H1 (cell line): ENCODE results near the gene KIR3DL1. TPM values are rescaled to one million over a fixed set of nuclear protein-coding genes. Genes with fewer than 3 reads are reported as not detected.
"Not testable (repeated sequence)": the region's sequence is repeated elsewhere in the genome, so short reads cannot be mapped to it uniquely, and the experiment has no call there.

ENCODE experiments used
- CTCF ChIA-PET: fragments of 300-600 bp; sonication (Branson Sonifier 250); formaldehyde crosslinking; loops from one replicate; lab custom pipeline; 2021; ENCODE audit not compliant: partially characterized antibody; lab: Charles Lee
- POLR2A ChIA-PET: fragments of 300-600 bp; sonication (Branson Sonifier 250); formaldehyde crosslinking; loops from one replicate; lab custom pipeline; 2021; ENCODE audit warnings: inconsistent platforms; ENCODE audit not compliant: partially characterized antibody; lab: Charles Lee
- DNase-seq, 2 experiments: peaks; one replicate each; pipeline versions ENCODE4 v3.0.0 to v3.0.0-alpha.2; 2010 to 2022; ENCODE audit warnings: low spot score in 2 of 2, low read depth in 1 of 2, mixed read lengths in 1 of 2
- FAIRE-seq: peaks from 2 replicates; lab custom pipeline; 2011; peaks lifted over from hg19 to GRCh38; lab: Jason Lieb, UNC
- H2AFZ ChIP-seq: 2 replicates; pipeline ENCODE4 v1.8.1; 2012; ENCODE audit warnings: low read length, inconsistent platforms
- H2AK5ac ChIP-seq: 2 replicates; pipeline ENCODE4 v1.6.1; 2013; ENCODE audit warnings: low read depth, low read length
- H2BK120ac ChIP-seq: replicated peaks from 2 replicates; pipeline ENCODE3; 2013; ENCODE audit warnings: low read depth, low read length, inconsistent platforms
- H2BK12ac ChIP-seq: 2 replicates; pipeline ENCODE4 v1.6.1; 2013; ENCODE audit warnings: low read depth, low read length
- H2BK15ac ChIP-seq: 2 replicates; pipeline ENCODE4 v1.6.1; 2013; ENCODE audit warnings: low read length
- H2BK20ac ChIP-seq: 2 replicates; pipeline ENCODE4 v1.6.1; 2013; ENCODE audit warnings: low read length
- H2BK5ac ChIP-seq: 2 replicates; pipeline ENCODE4 v1.6.1; 2013; ENCODE audit warnings: low read depth, low read length
- H3K14ac ChIP-seq: 2 replicates; pipeline ENCODE4 v1.6.1; 2013; ENCODE audit warnings: inconsistent platforms; ENCODE audit not compliant: insufficient read length
- H3K18ac ChIP-seq: 2 replicates; pipeline ENCODE4 v1.6.1; 2013; ENCODE audit warnings: low read length; ENCODE audit errors: extremely low read depth
- H3K23ac ChIP-seq: 2 replicates; pipeline ENCODE4 v1.6.1; 2013; ENCODE audit warnings: inconsistent platforms; ENCODE audit not compliant: insufficient read length
- H3K23me2 ChIP-seq: 2 replicates; pipeline ENCODE4 v1.6.1; 2013; ENCODE audit warnings: low read depth, low read length
- H3K27ac ChIP-seq: 2 replicates; pipeline ENCODE4 v1.6.1; 2011; ENCODE audit warnings: low read depth, low read length, inconsistent platforms
- H3K27me3 ChIP-seq, 4 experiments: replicated peaks in 1 of 4; 1 replicate in 1 of 4; 2 replicates in 3 of 4; pipeline versions ENCODE4 v1.6.1 to v1.8.1; 2011 to 2013; ENCODE audit warnings: low read length in 3 of 4, mild to moderate bottlenecking in 3 of 4, inconsistent platforms in 2 of 4, mixed read lengths in 2 of 4, moderate library complexity in 1 of 4; ENCODE audit not compliant: control insufficient read depth in 3 of 4, insufficient read depth in 3 of 4; ENCODE audit errors: extremely low read depth in 1 of 4
- H3K36me3 ChIP-seq, 4 experiments: 2 replicates each; pipeline versions ENCODE4 v1.6.1 to v1.8.1; 2011 to 2013; ENCODE audit warnings: mild to moderate bottlenecking in 4 of 4, low read length in 3 of 4, moderate library complexity in 2 of 4, control low read depth in 1 of 4, inconsistent platforms in 1 of 4; ENCODE audit not compliant: insufficient read depth in 4 of 4, control insufficient read depth in 2 of 4
- H3K4ac ChIP-seq: replicated peaks from 2 replicates; pipeline ENCODE3; 2013; ENCODE audit warnings: low read length, low read depth, mixed read lengths, inconsistent platforms; ENCODE audit not compliant: insufficient read length
- H3K4me1 ChIP-seq, 4 experiments: replicated peaks in 1 of 4; 1 replicate in 1 of 4; 2 replicates in 3 of 4; pipeline versions ENCODE4 v1.6.1 to v1.8.1; 2011 to 2013; ENCODE audit warnings: low read length in 3 of 4, inconsistent platforms in 2 of 4, mixed read lengths in 1 of 4; ENCODE audit not compliant: insufficient read depth in 4 of 4, control insufficient read depth in 3 of 4
- H3K4me2 ChIP-seq, 2 experiments: 2 replicates each; pipeline versions ENCODE4 v1.6.1 to v1.8.1; 2011 to 2013; ENCODE audit warnings: low read depth in 2 of 2, low read length in 2 of 2, control low read depth in 1 of 2, inconsistent platforms in 1 of 2, mild to moderate bottlenecking in 1 of 2; ENCODE audit not compliant: insufficient read depth in 1 of 2
- H3K4me3 ChIP-seq, 4 experiments: fragments of 200-600, 300-600 bp in 1 of 4; sonication (generic), shearing (Covaris generic), sonication (Bioruptor Twin) in 1 of 4; 2 replicates each; pipeline versions ENCODE4 v1.5.1 to v1.8.1; 2011 to 2016; ENCODE audit warnings: low read length in 4 of 4, low read depth in 3 of 4, control low read depth in 2 of 4, inconsistent platforms in 2 of 4, mild to moderate bottlenecking in 2 of 4, mixed read lengths in 1 of 4, moderate library complexity in 1 of 4; ENCODE audit not compliant: insufficient read depth in 2 of 4; ENCODE audit errors: extremely low read depth in 1 of 4
- H3K56ac ChIP-seq: replicated peaks from 2 replicates; pipeline ENCODE3; 2013; ENCODE audit warnings: low read depth, mild to moderate bottlenecking, mixed read lengths, low read length, inconsistent platforms; ENCODE audit not compliant: insufficient read length
- H3K79me1 ChIP-seq: 2 replicates; pipeline ENCODE4 v1.6.1; 2013; ENCODE audit warnings: low read depth, low read length, control low read depth
- H3K79me2 ChIP-seq, 2 experiments: 2 replicates each; pipeline versions ENCODE4 v1.6.1 to v1.8.1; 2012 to 2013; ENCODE audit warnings: low read length in 2 of 2, mild to moderate bottlenecking in 2 of 2, inconsistent platforms in 1 of 2; ENCODE audit not compliant: insufficient read depth in 2 of 2, control insufficient read depth in 1 of 2
- H3K9ac ChIP-seq, 4 experiments: replicated peaks in 1 of 4; 1 replicate in 1 of 4; 2 replicates in 3 of 4; pipeline versions ENCODE4 v1.6.1 to v1.8.1; 2011 to 2013; ENCODE audit warnings: low read depth in 3 of 4, low read length in 3 of 4, control low read depth in 2 of 4, mild to moderate bottlenecking in 2 of 4, moderate library complexity in 2 of 4, inconsistent platforms in 1 of 4; ENCODE audit errors: extremely low read depth in 1 of 4
- H3K9me3 ChIP-seq, 2 experiments: 2 replicates each; pipeline versions ENCODE4 v1.6.1 to v1.8.1; 2012 to 2013; ENCODE audit warnings: mild to moderate bottlenecking in 2 of 2, moderate library complexity in 2 of 2, control low read depth in 1 of 2, inconsistent platforms in 1 of 2, low read depth in 1 of 2, low read length in 1 of 2, mixed read lengths in 1 of 2; ENCODE audit not compliant: insufficient read depth in 2 of 2
- H4K20me1 ChIP-seq, 2 experiments: replicated peaks in 1 of 2; 2 replicates each; pipeline versions ENCODE3 to v1.8.1; 2011 to 2013; ENCODE audit warnings: inconsistent platforms in 2 of 2, low read length in 2 of 2, mild to moderate bottlenecking in 1 of 2; ENCODE audit not compliant: insufficient read depth in 2 of 2, control insufficient read depth in 1 of 2
- H4K5ac ChIP-seq: 2 replicates; pipeline ENCODE4 v1.6.1; 2013; ENCODE audit warnings: low read length, low read depth, mixed read lengths, inconsistent platforms; ENCODE audit not compliant: insufficient read length
- H4K8ac ChIP-seq: 2 replicates; pipeline ENCODE4 v1.8.0; 2013; ENCODE audit warnings: mild to moderate bottlenecking, moderate library complexity, low read length, inconsistent platforms; ENCODE audit not compliant: insufficient read depth; ENCODE audit errors: extremely low read depth
- H4K91ac ChIP-seq: replicated peaks from 2 replicates; pipeline ENCODE3; 2013; ENCODE audit warnings: low read length, mixed read lengths, inconsistent platforms; ENCODE audit not compliant: insufficient read length
- WGBS, 2 experiments: shearing (Covaris generic) in 1 of 2; methylation state at CpG; one replicate each; pipeline versions ENCODE4 v1.1.6 to v1.1.7; 2013 to 2015; ENCODE audit warnings: low lambda C conversion rate in 2 of 2, mixed read lengths in 2 of 2, inconsistent platforms in 1 of 2, low coverage in 1 of 2, missing lambda C conversion rate in 1 of 2; ENCODE audit not compliant: insufficient replicate concordance in 2 of 2, insufficient coverage in 1 of 2, insufficient read length in 1 of 2; ENCODE audit errors: extremely low coverage in 1 of 2, missing lambda C conversion rate in 1 of 2; 5-methylcytosine and 5-hydroxymethylcytosine counted together
- polyA plus RNA-seq, 7 experiments: library from polyadenylated mRNA; depleted of rRNA in 3 of 7; stranded (reverse) in 5 of 7; unstranded in 2 of 7; fragments of >200 nt in 5 of 7; fragments of 200-250 nt in 2 of 7; gene quantifications; 1 replicate in 5 of 7; 2 replicates in 1 of 7; 4 replicates in 1 of 7; pipeline versions ENCODE4 v1.2.1 to v1.2.3, GENCODE V29; 2011 to 2013; ENCODE audit warnings: missing spikeins in 2 of 7, mixed read lengths in 2 of 7
- total RNA-seq: library from RNA; stranded (reverse); fragmentation: NEBNext Ultra II Directional; extraction: Animal tissue kit (Norgen Biotek cat#: 25700); gene quantifications from 2 replicates; pipeline ENCODE4 v1.2.1, GENCODE V29; 2021

The KIR3DL1 gene
- total and polyA plus RNA-seq, 2 of the 8 experiments (the other 6 are each of a cell fraction or from before 2014, with no cell fraction given) = not detected

- H3K36me3 ChIP-seq, H3K23ac ChIP-seq, H3K18ac ChIP-seq, H3K27ac ChIP-seq, CTCF ChIA-PET, H3K4me2 ChIP-seq, H2BK20ac ChIP-seq, H4K8ac ChIP-seq, H3K14ac ChIP-seq, H2BK5ac ChIP-seq, FAIRE-seq, H3K4me1 ChIP-seq, H2AFZ ChIP-seq, DNase-seq, H3K56ac ChIP-seq, H3K4ac ChIP-seq, H2BK12ac ChIP-seq, H2AK5ac ChIP-seq, H2BK120ac ChIP-seq, H3K79me2 ChIP-seq, H3K9ac ChIP-seq, H3K4me3 ChIP-seq, POLR2A ChIA-PET, H4K20me1 ChIP-seq, H4K91ac ChIP-seq, H3K27me3 ChIP-seq, H3K23me2 ChIP-seq, H3K79me1 ChIP-seq, H4K5ac ChIP-seq, H2BK15ac ChIP-seq: not testable (repeated sequence)
- peaks cover 19 to 47% of the 10 kb centered on the region in 2 experiments; a peak in 3 of 4 replicates for H3K9me3 ChIP-seq
- WGBS, 2 experiments = 84% methylated on average over 7 of the region's 7 CpGs; no CpG with 5 or more reads in 1 of the 2 experiments
Measured at GRCh38 chr19:54778896-54779295, 37.4 kb upstream of the KIR3DL1 start.

- not testable (repeated sequence) for FAIRE-seq, H4K20me1 ChIP-seq
- 72% methylated on average over 4 of the region's 4 CpGs; no CpG with 5 or more reads in 1 of the 2 experiments for WGBS, 2 experiments
Measured at GRCh38 chr19:54782916-54783315, 33.4 kb upstream of the KIR3DL1 start.

More at GRCh38 chr19:54782916-54783315, 33.4 kb upstream of the KIR3DL1 start:
- H4K91ac ChIP-seq, DNase-seq, H3K23me2 ChIP-seq, H3K79me2 ChIP-seq, H2BK15ac ChIP-seq, H2BK5ac ChIP-seq, H3K79me1 ChIP-seq, H3K56ac ChIP-seq, H2BK12ac ChIP-seq, H3K14ac ChIP-seq, H3K4ac ChIP-seq, H3K9ac ChIP-seq, H4K5ac ChIP-seq, H2AFZ ChIP-seq, H3K27ac ChIP-seq, H3K4me2 ChIP-seq, H4K8ac ChIP-seq, H2BK120ac ChIP-seq, H2AK5ac ChIP-seq, H3K23ac ChIP-seq, H3K4me3 ChIP-seq, H3K18ac ChIP-seq, H3K4me1 ChIP-seq, H3K27me3 ChIP-seq, CTCF ChIA-PET, H3K36me3 ChIP-seq, POLR2A ChIA-PET, H2BK20ac ChIP-seq: not testable (repeated sequence)
- peaks cover 31 to 56% of the 10 kb centered on the region in 2 experiments for H3K9me3 ChIP-seq
